Motor neuron (in vitro differentiated cells): ENCODE results near the gene FGD5. TPM values are rescaled to one million over a fixed set of nuclear protein-coding genes. Genes with fewer than 3 reads are reported as not detected.

Experiments
- ATAC-seq, 8 experiments: fragments of 200-7000 bp; cut with Tn5 transposase; replicated peaks in 6 of 8; 2 replicates each; pipeline ENCODE4 v1.8.0; 2021; ENCODE audit warnings: mild to moderate bottlenecking in 8 of 8, moderate library complexity in 8 of 8
- H3K27ac ChIP-seq, 2 donors: fragments of 250-450 bp; sonication (Bioruptor Pico); 2 replicates each; pipeline ENCODE4 v1.9.0; 2021; ENCODE audit warnings: antibody characterized with exemption in 2 of 2, mild to moderate bottlenecking in 2 of 2, moderate library complexity in 1 of 2
- H3K4me1 ChIP-seq, 2 donors: fragments of 250-450 bp; sonication (Bioruptor Pico); replicated peaks in 1 of 2; 2 replicates each; pipeline ENCODE4 v1.6.1; 2021; ENCODE audit warnings: antibody characterized with exemption in 2 of 2, mild to moderate bottlenecking in 2 of 2, moderate library complexity in 1 of 2
- H3K4me3 ChIP-seq, 5 donors: fragments of 250-450 bp; sonication (Bioruptor Pico); 2 replicates each; pipeline ENCODE4 v1.9.0; 2021; ENCODE audit warnings: antibody characterized with exemption in 5 of 5, mild to moderate bottlenecking in 5 of 5, moderate library complexity in 4 of 5
- WGBS, 10 experiments: fragments of 450-650 bp; shearing (Covaris generic); methylation state at CpG; one replicate each; pipeline ENCODE4 v1.0.0; 2022; 5-methylcytosine and 5-hydroxymethylcytosine counted together
- in situ Hi-C, 9 experiments: fragments of 400-800 bp; cut with MboI; loops; one replicate each; pipeline ENCODE4 v1.15.0; 2021; ENCODE audit warnings: low sequenced_read_pairs in 9 of 9, low pct_unique_long_range_greater_than_20kb in 2 of 9; ENCODE audit not compliant: unreplicated experiment in 9 of 9
- total RNA-seq, 8 experiments: library from RNA; unstranded; fragments of 300-600 nt; gene quantifications; 2 replicates each; pipeline versions ENCODE4 v1.2.3 to v1.2.4, GENCODE V29; 2022

FGD5 gene
- total RNA-seq, 8 experiments from 2014 or later = 0.73 to 114 (median 4.0) TPM

- H3K4me3 ChIP-seq = no peak overlapping the region
- in situ Hi-C loops = no loop called here
- ATAC-seq = peak in 2 of 8 experiments; percentile 31 to 43
- no peak overlapping the region for H3K27ac ChIP-seq
- peaks cover 0 to 6% of the 10 kb centered on the region in 2 donors for H3K4me1 ChIP-seq
- 10 to 100% (median 80%) methylated on average over 1 to 9 of the region's 10 CpGs; no CpG with 5 or more reads in 3 of the 10 experiments for WGBS, 10 experiments
These were observed 34.0 kb downstream of the FGD5 start for GRCh38 chr3:14852717-14853116.

- ATAC-seq = peak in 3 of 8 experiments; percentile 2 to 8 (median 6)
These were observed 34.6 kb downstream of the FGD5 start for GRCh38 chr3:14853271-14853951.

GRCh38 chr3:14857506-14857905, 38.7 kb downstream of the FGD5 start:
- ATAC-seq = peak in 1 of 8 experiments; percentile 36
- 39 to 100% (median 76%) methylated on average over 1 to 2 of the region's 3 CpGs; no CpG with 5 or more reads in 6 of the 10 experiments for WGBS, 10 experiments
- in situ Hi-C loops = no loop called here

More at GRCh38 chr3:14853271-14853951, 34.6 kb downstream of the FGD5 start:
- in situ Hi-C loops = no loop called here
- Histone ChIP-seq H3K4me3 (no peak overlapping the region), H3K4me1 (no peaks in the 10 kb centered on the region), H3K27ac (no peak overlapping the region)
- WGBS, 10 experiments = 0 to 79% (median 40%) methylated on average over 1 to 6 of the region's 15 CpGs; no CpG with 5 or more reads in 3 of the 10 experiments

GRCh38 chr3:14858105-14858504, 39.3 kb downstream of the FGD5 start:
- in situ Hi-C loops = no loop called here
- Histone ChIP-seq H3K4me3 (no peak overlapping the region), H3K4me1 (no peaks in the 10 kb centered on the region), H3K27ac (no peak overlapping the region)
- WGBS, 10 experiments = 80% methylated on average over 1 of the region's 1 CpG; no CpG with 5 or more reads in 9 of the 10 experiments
- peak in 2 of 8 experiments; percentile 3 to 6 for ATAC-seq

More at GRCh38 chr3:14857506-14857905, 38.7 kb downstream of the FGD5 start:
- Histone ChIP-seq H3K4me3 (no peak overlapping the region), H3K27ac (no peak overlapping the region), H3K4me1 (no peaks in the 10 kb centered on the region)

GRCh38 chr3:14859880-14860279, 41.1 kb downstream of the FGD5 start:
- H3K4me1 ChIP-seq = no peaks in the 10 kb centered on the region
- H3K27ac ChIP-seq = no peak overlapping the region
- in situ Hi-C loops = no loop called here
- H3K4me3 ChIP-seq = no peak overlapping the region
- 0 to 100% (median 63%) methylated on average over 1 to 3 of the region's 4 CpGs; no CpG with 5 or more reads in 1 of the 10 experiments for WGBS, 10 experiments
- peak in 3 of 8 experiments; percentile 48 to 72 (median 64) for ATAC-seq

GRCh38 chr3:14861031-14861430, 42.3 kb downstream of the FGD5 start:
- Histone ChIP-seq H3K27ac (no peak overlapping the region), H3K4me1 (no peaks in the 10 kb centered on the region), H3K4me3 (no peak overlapping the region)
- in situ Hi-C loops = no loop called here
- 29 to 100% (median 40%) methylated on average over 1 to 5 of the region's 7 CpGs; no CpG with 5 or more reads in 2 of the 10 experiments for WGBS, 10 experiments
- peak in 2 of 8 experiments; percentile 16 to 24 for ATAC-seq

GRCh38 chr3:14861446-14862302, 42.9 kb downstream of the FGD5 start:
- Histone ChIP-seq H3K4me3 (no peak overlapping the region), H3K27ac (no peak overlapping the region), H3K4me1 (no peaks in the 10 kb centered on the region)
- WGBS, 10 experiments = 57 to 100% (median 85%) methylated on average over 1 to 7 of the region's 8 CpGs; no CpG with 5 or more reads in 2 of the 10 experiments
- in situ Hi-C loops = no loop called here
- ATAC-seq = peak in 3 of 8 experiments; percentile 4 to 6 (median 4)

- WGBS, 10 experiments = 18 to 100% (median 83%) methylated on average over 1 to 4 of the region's 4 CpGs; no CpG with 5 or more reads in 5 of the 10 experiments
- in situ Hi-C loops = no loop called here
- Histone ChIP-seq H3K4me1 (no peaks in the 10 kb centered on the region), H3K27ac (no peak overlapping the region), H3K4me3 (no peak overlapping the region)
- ATAC-seq = no peak
These were observed 43.5 kb downstream of the FGD5 start for GRCh38 chr3:14862303-14862660.

- Histone ChIP-seq H3K4me3 (no peak overlapping the region), H3K4me1 (no peaks in the 10 kb centered on the region), H3K27ac (no peak overlapping the region)
- peak in 2 of 8 experiments; percentile 1 to 5 for ATAC-seq
- in situ Hi-C loops = no loop called here
- WGBS, 10 experiments = 0 to 93% (median 80%) methylated on average over 1 to 3 of the region's 5 CpGs; no CpG with 5 or more reads in 5 of the 10 experiments
These were observed 44.0 kb downstream of the FGD5 start for GRCh38 chr3:14862661-14863230.

GRCh38 chr3:14863333-14864100, 44.8 kb downstream of the FGD5 start:
- no peak overlapping the region for H3K4me3 ChIP-seq
- H3K27ac ChIP-seq = no peak overlapping the region
- ATAC-seq = peak in 5 of 8 experiments; percentile 4 to 49 (median 16)
- in situ Hi-C loops = no loop called here
- H3K4me1 ChIP-seq = no peaks in the 10 kb centered on the region
- 35 to 100% (median 64%) methylated on average over 1 to 7 of the region's 10 CpGs; no CpG with 5 or more reads in 1 of the 10 experiments for WGBS, 10 experiments

GRCh38 chr3:14864131-14864530, 45.4 kb downstream of the FGD5 start:
- no peak for ATAC-seq
- Histone ChIP-seq H3K27ac (no peak overlapping the region), H3K4me3 (no peak overlapping the region), H3K4me1 (no peaks in the 10 kb centered on the region)
- WGBS, 10 experiments = 86 to 91% methylated on average over 8 to 9 of the region's 14 CpGs; no CpG with 5 or more reads in 8 of the 10 experiments
- in situ Hi-C loops = no loop called here

GRCh38 chr3:14866627-14867026, 47.9 kb downstream of the FGD5 start:
- Histone ChIP-seq H3K4me3 (no peak overlapping the region), H3K4me1 (no peaks in the 10 kb centered on the region), H3K27ac (no peak overlapping the region)
- no peak for ATAC-seq
- 89 to 100% (median 92%) methylated on average over 1 to 4 of the region's 5 CpGs; no CpG with 5 or more reads in 5 of the 10 experiments for WGBS, 10 experiments
- in situ Hi-C loops = no loop called here
